Endometrial microvascular endothelial cells (primary cell): ENCODE measurements around the gene DPH2. TPM values are rescaled to one million over a fixed set of nuclear protein-coding genes. Genes with fewer than 3 reads are reported as not detected.

Experiments
- in situ Hi-C: cut with HindIII; loops from 2 replicates; pipeline ENCODE4 v1.10.0; 2017; ENCODE audit warnings: low sequenced_read_pairs, low pct_unique_long_range_greater_than_20kb; ENCODE audit errors: inconsistent ontology term
- total RNA-seq: library from RNA; depleted of rRNA; stranded (reverse); fragments of >200 nt; gene quantifications from one replicate; pipeline ENCODE4 v1.2.3, GENCODE V29; 2015; ENCODE audit errors: inconsistent ontology term

Gene DPH2, protein sequence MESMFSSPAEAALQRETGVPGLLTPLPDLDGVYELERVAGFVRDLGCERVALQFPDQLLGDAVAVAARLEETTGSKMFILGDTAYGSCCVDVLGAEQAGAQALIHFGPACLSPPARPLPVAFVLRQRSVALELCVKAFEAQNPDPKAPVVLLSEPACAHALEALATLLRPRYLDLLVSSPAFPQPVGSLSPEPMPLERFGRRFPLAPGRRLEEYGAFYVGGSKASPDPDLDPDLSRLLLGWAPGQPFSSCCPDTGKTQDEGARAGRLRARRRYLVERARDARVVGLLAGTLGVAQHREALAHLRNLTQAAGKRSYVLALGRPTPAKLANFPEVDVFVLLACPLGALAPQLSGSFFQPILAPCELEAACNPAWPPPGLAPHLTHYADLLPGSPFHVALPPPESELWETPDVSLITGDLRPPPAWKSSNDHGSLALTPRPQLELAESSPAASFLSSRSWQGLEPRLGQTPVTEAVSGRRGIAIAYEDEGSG
- 63.8 TPM for total RNA-seq

DNA sequence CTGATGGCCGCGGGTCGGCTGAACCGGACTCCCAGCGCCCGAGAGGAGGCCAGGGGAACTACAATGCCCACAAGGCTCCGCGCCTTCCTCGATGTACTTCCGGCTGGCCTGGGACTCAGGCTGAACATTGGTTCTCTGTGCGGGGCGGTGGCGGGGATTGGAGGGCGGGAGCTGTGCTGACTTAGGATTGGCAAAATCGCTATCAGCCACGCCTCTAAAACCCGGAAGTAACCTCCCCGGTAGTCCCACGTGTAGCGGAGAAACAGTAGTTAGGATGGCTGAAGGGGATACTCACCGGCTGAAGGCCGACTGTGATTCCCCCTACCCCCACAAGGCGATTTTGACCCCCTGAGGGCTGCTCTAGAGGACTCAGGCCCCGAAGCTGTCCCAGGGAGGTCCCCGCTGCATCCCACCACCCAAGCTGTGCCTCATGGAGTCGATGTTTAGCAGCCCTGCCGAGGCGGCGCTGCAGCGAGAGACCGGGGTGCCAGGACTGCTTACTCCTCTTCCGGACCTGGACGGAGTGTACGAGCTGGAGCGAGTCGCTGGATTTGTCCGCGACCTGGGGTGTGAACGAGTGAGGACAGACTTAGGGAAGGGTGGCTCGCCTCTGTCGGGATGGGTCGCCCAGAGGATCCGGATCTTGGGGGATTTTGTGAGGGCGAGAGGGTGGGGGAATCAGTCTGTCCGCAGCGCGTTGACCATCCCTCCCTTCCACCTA is at the start of gene DPH2:
Gene DPH2 (plus strand): TSS at position 265 of the 721 bp plus-strand sequence. CDS start 166 bp downstream, at position 431.
- in situ Hi-C loops = no loop called here

DNA sequence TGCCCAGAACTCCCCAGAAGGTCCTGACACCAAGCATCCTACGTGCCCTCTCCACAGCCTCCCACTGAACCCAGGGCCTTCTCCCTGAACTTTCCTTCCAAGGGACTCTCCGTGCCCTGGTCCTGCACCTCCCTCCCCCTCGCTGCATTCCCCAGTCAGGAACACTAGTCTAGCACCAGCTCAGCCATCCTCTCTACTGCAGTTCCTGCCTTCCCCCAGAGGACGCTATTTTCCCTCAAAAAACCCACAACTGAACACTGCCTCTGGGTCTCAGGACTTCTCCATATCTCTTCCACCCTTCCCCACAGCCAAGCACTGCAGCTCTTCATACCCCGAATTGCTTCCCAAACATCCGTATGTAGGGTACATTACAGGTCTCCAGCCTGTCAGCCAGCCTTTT is 48.8 kb upstream of the DPH2 start:
- in situ Hi-C loops = no loop called here

DNA sequence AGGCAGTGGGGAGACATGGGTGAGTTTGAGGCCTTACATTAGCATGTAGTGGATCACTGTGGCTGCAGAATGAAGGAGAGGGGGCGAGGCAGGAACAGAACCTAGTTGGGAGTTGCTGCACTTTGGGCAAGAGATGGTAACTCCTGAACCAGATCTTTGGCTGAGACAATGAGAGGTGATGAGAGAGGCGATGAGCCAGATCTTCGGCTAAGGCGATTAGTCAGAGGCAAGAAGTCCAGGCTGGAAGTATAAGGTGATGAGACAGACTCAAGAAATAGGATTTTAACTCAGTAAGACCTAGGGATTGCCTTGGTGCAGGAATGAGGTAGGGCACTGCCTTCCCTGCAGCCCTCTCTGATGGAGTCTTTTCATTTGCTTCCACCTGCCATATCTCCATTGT is 45.3 kb upstream of the DPH2 start:
- in situ Hi-C loops = no loop called here

DNA sequence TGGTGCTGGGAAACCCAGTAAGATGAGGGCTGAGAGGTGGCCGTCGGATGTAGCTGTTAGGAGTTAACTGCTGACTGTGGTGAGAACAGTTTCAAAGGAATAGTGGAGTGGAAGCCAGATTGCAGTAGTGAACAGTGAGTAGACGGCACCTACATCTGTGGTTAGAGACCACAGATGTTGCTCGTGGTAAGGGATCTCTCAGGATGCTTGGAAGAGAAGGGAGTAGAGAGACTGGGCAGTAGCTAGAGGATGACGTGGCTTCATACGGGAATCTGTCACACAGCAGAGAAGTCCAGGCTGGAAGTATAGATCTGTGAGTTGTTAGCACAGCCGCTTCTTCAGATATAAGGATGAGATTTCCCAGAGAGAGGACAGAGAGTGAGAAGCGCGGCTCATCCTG is 44.0 kb upstream of the DPH2 start:
- in situ Hi-C loops = loop anchor here (25.0 kb wide), 1 partner anchor 89 kb away; no protein-coding TSS in a partner anchor

DNA sequence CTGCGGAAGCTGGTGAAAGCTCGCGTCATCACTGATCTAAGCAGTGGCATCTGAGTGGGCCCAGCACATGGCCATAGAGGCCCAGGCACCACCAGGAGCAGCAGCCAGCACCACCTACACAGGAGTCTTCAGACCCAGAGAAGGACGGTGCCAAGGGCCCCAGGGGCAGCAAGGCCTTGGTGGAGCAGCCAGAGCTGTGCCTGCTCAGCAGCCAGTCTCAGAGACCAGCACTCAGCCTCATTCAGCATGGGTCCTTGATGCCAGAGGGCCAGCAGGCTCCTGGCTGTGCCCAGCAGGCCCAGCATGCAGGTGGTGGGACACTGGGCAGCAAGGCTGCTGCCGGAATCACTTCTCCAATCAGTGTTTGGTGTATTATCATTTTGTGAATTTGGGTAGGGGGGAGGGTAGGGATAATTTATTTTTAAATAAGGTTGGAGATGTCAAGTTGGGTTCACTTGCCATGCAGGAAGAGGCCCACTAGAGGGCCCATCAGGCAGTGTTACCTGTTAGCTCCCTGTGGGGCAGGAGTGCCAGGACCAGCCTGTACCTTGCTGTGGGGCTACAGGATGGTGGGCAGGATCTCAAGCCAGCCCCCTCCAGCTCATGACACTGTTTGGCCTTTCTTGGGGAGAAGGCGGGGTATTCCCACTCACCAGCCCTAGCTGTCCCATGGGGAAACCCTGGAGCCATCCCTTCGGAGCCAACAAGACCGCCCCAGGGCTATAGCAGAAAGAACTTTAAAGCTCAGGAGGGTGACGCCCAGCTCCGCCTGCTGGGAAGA is 39.5 kb upstream of the DPH2 start:
- in situ Hi-C loops = loop anchor here (10.0 to 25.0 kb wide), 2 partner anchors 93 to 166 kb away; no protein-coding TSS in a partner anchor

DNA sequence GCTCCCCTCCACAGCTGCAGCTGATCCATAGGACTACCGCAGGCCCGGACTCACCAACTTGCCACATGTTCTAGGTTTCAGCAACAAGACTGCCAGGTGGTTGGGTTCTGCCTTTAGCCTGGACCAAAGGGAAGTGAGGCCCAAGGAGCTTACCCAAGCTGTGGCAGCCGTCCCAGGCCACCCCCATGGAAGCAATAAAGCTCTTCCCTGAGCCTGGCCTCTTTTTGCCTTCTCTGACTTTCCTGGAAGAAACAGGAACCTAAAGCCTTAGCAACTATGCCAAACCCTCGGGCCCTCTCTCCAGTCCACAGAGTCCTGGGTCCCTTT is 38.9 kb upstream of the DPH2 start:
- in situ Hi-C loops = loop anchor here (10.0 to 25.0 kb wide), 2 partner anchors 94 to 166 kb away; no protein-coding TSS in a partner anchor

DNA sequence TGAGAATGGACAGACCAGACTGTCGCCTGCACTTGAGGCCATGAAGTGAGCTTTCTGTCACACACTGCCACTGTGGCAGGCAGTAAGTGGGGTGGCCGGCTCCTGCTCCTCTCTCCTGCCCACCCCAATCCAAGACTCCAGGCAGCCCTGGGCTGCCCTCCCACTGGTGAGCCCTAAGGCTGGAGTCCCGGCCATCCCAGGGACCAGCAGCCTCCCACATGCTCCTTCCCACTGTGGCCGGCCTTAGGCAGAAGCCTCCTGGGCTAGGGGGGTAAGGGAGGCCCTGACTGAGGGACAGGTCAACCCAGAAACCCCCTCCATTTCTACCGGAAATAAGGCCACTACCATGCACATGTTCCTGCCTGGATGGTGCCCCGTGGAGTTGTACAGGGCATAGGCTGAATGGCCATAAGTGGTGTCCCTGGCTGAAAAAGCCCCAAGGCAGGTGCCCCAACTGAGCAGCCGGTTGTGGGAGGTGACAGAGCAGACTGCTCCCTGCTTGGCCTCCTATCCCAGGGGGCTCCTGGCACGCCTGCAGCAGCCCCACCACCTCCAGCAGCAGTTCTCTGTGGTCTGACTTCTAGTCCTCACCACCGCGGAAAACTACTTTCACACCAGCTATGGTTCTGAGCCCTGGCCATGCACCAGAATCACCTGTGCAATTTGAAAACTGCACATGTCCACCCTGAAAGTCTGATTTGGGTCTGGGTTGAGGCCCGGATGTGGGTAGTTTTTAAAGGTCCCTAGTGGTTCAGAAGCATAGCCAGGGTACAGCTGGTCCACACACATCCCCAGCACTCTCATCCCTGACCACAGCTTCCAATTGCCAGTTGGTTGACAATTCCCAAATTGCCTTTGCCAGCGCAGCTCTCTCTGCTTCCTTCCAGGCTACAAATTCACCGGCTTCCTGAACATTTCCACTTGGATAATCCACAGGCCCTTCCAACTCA is 37.8 kb upstream of the DPH2 start:
- in situ Hi-C loops = loop anchor here (10.0 to 25.0 kb wide), 2 partner anchors 95 to 167 kb away; no protein-coding TSS in a partner anchor

DNA sequence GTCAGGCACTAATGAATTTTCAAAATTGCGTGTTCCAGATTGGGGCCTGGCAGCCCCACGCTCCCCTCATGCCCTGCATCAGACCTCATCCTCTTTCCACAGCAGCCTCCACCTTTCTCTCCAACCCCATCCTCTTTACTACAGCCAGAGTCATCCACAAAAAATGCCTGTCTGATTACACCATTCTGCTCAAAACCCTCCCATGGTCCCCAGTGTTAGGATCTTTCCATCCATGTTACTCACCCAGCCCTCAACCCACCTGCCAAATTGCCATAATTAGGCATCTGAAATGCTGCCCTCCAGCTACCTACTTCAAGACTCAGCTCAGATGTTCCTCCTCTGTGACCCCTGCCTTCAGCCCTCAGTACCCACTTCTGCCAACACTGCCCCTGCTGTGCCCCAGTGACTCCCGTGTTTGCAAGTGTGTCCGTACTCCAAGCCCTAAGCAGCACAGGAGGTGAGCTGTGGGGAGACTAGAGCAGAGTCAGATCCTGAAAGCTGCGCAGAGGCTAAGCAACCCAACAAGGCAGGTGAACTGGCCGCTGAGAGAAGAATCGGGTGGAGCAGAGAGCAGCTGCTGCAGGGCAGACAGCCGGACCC is 36.9 kb upstream of the DPH2 start:
- in situ Hi-C loops = loop anchor here (10.0 to 25.0 kb wide), 2 partner anchors 96 to 168 kb away; no protein-coding TSS in a partner anchor

DNA sequence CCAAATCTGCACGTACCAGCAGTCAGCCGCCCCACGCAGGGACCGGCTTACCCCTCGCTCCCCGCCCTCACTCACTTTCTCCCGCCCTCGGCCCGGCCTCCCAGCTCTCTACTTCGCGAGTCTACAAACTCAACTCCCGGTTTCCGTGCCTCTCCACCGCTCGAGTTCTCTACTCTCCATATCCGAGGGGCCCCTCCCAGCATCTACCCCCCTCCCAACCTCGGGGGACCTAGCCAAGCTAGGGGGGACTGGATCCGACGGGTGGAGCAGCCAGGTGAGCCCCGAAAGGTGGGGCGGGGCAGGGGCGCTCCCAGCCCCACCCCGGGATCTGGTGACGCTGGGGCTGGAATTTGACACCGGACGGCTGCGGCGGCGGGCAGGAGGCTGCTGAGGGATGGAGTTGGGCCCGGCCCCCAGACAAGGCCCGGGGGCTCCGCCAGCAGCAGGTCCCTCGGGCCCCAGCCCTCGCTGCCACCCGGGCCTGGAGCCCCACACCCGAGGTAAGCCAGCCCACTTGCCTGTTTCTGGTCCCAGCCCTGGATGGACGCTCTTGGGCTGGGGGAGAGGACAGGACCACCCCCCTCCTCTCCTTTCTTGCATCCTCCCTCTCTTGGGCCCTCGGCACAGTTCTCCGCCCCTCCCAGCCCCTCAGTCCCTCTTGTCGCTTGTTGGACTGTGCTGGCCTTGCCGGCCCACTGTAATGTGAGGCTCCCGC is 36.3 kb upstream of the DPH2 start, which contains the start of gene ARTN:
Gene ARTN (plus strand): TSS at position 416 of the 715 bp plus-strand sequence. CDS start 1,856 bp downstream, outside the sequence.
- in situ Hi-C loops = loop anchor here (10.0 to 25.0 kb wide), 2 partner anchors 96 to 169 kb away; no protein-coding TSS in a partner anchor

DNA sequence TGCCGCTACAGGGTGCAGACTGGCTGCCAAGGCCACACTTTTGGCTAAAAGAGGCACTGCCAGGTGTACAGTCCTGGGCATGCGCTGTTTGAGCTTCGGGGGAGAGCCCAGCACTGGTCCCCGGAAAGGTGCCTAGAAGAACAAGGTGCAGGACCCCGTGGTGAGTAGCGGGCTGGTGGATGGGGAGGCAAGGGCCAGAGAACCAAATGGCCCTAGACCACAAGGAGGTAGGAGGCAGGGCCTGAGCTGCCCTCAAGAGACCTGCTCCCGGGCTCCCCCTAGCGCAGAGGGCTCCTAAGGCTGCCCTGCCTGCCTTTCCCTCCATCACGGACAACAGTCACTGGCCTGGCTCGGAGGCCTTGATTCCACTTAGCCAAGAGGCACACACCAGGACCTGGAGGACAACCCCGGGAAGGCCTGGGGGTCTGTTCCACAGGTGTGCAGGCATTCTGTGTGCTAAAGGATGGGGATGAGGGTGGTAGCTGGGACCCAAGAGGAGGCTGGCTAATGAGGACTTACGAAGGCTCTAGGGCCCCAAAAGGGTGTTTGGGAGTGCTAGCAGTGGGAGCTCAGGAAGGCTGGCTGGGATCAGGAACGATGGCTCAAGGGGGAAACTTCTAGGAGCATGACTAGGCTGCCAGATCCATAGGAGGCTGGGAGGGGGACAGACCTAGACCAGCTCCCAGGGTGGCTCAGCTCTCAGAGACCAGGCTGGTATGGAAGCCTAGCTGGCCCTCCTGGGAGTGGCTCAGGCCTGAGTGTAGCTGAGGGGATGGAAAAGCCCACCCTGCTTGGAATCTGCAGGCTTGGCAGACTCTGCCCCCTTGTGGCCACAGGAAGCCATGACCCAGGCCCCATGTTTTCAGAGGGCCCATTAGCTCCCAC is 35.5 kb upstream of the DPH2 start:
- in situ Hi-C loops = loop anchor here (10.0 to 25.0 kb wide), 2 partner anchors 97 to 170 kb away; no protein-coding TSS in a partner anchor

DNA sequence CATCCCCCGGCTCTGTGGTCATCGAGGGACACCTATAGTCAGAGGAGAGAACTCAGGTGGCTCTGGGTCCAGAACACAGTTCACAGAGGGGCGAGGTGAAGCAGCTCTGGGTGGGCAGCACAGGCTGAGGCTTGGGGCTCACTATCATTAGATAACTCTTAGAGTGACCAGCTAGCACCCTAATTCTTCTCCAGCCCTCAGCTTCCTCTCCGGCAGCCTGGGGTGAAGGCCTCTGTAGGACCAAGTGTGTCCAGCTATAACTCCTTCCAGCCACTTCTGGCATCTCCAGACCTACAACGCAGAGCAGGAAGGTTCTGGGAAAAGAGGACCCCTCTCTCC is 34.9 kb upstream of the DPH2 start:
- in situ Hi-C loops = loop anchor here (10.0 to 25.0 kb wide), 2 partner anchors 98 to 170 kb away; no protein-coding TSS in a partner anchor

DNA sequence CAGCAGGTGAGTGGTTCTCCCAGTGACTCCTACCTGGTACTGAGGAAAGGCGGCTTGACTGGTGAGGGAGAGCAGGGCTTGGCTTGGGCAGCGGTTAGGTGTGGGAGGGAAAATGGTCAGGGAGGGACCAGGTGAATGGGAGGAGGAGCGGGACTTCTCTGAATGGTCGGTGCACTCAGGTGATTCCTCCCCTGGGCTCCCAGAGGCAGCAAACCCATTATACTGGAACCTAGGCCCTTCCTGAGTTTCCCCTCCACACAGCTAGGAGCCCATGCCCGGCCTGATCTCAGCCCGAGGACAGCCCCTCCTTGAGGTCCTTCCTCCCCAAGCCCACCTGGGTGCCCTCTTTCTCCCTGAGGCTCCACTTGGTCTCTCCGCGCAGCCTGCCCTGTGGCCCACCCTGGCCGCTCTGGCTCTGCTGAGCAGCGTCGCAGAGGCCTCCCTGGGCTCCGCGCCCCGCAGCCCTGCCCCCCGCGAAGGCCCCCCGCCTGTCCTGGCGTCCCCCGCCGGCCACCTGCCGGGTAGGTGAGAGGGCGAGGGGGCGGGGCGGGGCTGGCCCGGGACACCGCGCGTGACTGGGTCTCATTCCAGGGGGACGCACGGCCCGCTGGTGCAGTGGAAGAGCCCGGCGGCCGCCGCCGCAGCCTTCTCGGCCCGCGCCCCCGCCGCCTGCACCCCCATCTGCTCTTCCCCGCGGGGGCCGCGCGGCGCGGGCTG is 33.9 kb upstream of the DPH2 start:
- in situ Hi-C loops = loop anchor here (10.0 to 25.0 kb wide), 2 partner anchors 99 to 171 kb away; no protein-coding TSS in a partner anchor

DNA sequence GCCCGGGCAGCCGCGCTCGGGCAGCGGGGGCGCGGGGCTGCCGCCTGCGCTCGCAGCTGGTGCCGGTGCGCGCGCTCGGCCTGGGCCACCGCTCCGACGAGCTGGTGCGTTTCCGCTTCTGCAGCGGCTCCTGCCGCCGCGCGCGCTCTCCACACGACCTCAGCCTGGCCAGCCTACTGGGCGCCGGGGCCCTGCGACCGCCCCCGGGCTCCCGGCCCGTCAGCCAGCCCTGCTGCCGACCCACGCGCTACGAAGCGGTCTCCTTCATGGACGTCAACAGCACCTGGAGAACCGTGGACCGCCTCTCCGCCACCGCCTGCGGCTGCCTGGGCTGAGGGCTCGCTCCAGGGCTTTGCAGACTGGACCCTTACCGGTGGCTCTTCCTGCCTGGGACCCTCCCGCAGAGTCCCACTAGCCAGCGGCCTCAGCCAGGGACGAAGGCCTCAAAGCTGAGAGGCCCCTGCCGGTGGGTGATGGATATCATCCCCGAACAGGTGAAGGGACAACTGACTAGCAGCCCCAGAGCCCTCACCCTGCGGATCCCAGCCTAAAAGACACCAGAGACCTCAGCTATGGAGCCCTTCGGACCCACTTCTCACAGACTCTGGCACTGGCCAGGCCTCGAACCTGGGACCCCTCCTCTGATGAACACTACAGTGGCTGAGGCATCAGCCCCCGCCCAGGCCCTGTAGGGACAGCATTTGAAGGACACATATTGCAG is 33.2 kb upstream of the DPH2 start:
- in situ Hi-C loops = loop anchor here (10.0 to 25.0 kb wide), 2 partner anchors 99 to 172 kb away; no protein-coding TSS in a partner anchor

DNA sequence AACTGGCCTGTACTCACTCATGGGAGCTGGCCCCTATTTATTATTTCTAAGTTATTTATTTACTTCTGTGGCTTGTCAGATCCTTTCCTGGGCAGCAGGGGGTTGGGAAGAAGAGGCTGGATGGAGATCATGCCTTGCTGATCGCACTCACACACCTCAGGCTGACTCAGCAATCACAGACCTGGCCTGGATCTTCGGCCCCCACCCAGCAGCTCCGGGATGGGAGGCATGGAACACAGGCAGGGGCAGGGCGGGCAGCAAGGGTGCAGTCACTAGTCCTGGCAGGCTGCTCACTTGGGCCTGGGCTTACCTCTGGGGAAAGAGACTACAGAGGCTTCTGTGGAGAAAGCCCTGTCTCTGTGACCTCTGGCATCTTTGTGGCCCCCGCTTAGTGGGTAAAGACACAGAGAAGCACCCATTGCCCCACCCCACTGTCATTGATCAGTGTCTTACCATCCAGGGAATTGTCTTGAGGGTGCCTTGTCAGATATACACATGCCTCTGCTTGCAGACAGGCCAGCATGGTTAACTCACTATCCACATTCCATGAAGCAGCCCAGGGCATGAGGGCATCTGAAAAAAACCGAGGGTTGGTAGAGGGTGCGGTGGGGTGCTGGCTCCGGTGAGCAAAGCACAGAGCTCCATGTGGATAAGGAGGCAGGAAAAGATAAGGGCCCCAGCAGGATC is 32.5 kb upstream of the DPH2 start:
- in situ Hi-C loops = loop anchor here (10.0 to 25.0 kb wide), 2 partner anchors 100 to 173 kb away; no protein-coding TSS in a partner anchor
